Spleen (tissue), 7 donors: Measurements from ENCODE around the gene FGF23.

ENCODE experiments used
- CTCF ChIP-seq, 11 experiments: fragments of 200-600 bp in 7 of 11; fragments of 450-650 bp in 4 of 11; sonication (generic) in 4 of 11; IDR thresholded peaks in 8 of 11; conservative IDR thresholded peaks in 3 of 11; 1 replicate in 7 of 11; 2 replicates in 4 of 11; pipeline versions ENCODE4 v1.4.0 to v1.8.0; 2016 to 2021; ENCODE audit warnings: antibody characterized with exemption in 11 of 11, inconsistent platforms in 4 of 11, mild to moderate bottlenecking in 1 of 11
- POLR2A ChIP-seq, 3 donors: fragments of 450-650 bp; IDR thresholded peaks; one replicate each; pipeline ENCODE4 v1.5.1; 2017; ENCODE audit warnings: antibody characterized with exemption in 3 of 3, mild to moderate bottlenecking in 1 of 3
- donor health status: DM: no; HTN: no; CAD: no; lungs with moderate emphysema.
- donor health status: DM: no; HTN: no; CAD: no.
- donor health status: DM: no; HTN: no; CAD: no.

GRCh38 chr12:4330203-4330602 is 49.3 kb downstream of the FGF23 start:
- TF ChIP-seq CTCF (IDR thresholded peaks at IDR 0.05 in 8 of 11, conservative IDR thresholded peaks at IDR 0.05 in 3 of 11) (no peak), POLR2A (IDR thresholded peaks at IDR 0.05) (no peak)
